IMR-90 (cell line): ENCODE data around the gene GRAMD2B. TPM values are rescaled to one million over a fixed set of nuclear protein-coding genes. Genes with fewer than 3 reads are reported as not detected.

ENCODE experiments used
- ATAC-seq: fragments of 200-7000 bp; cut with Tn5 transposase; 2 replicates; pipeline ENCODE4 v1.9.1; 2020; ENCODE audit warnings: low read depth, mild to moderate bottlenecking, moderate library complexity
- BruUV-seq: library from RNA; stranded (reverse); fragments of 400-500 nt; replicated peaks from 2 replicates; lab custom pipeline; 2021; lab: Mats Ljungman, UMichigan
- CTCF ChIA-PET: fragments of 300-600 bp; formaldehyde crosslinking; extraction: SDS; loops from one replicate; lab custom pipeline; 2021; ENCODE audit warnings: antibody characterized with exemption; lab: Yijun Ruan, JAX
- POLR2A ChIA-PET: fragments of 300-600 bp; sonication (Branson Sonifier 250); formaldehyde crosslinking; loops from one replicate; lab custom pipeline; 2022; ENCODE audit warnings: antibody characterized with exemption; ENCODE audit not compliant: unreplicated experiment; lab: Charles Lee
- DNase-seq: peaks from one replicate; pipeline ENCODE4 v3.0.0; 2013
- H2AFZ ChIP-seq: replicated peaks from 2 replicates; pipeline ENCODE3; 2013; ENCODE audit warnings: low read length, mild to moderate bottlenecking; ENCODE audit not compliant: poor library complexity
- H2AK5ac ChIP-seq: 2 replicates; pipeline ENCODE4 v1.6.1; 2013; ENCODE audit warnings: low read depth, low read length, inconsistent platforms
- H2AK9ac ChIP-seq: replicated peaks from 2 replicates; pipeline ENCODE3; 2013; ENCODE audit warnings: mild to moderate bottlenecking, low read depth, low read length, moderate library complexity; ENCODE audit not compliant: poor library complexity
- H2BK120ac ChIP-seq: 2 replicates; pipeline ENCODE4 v1.6.1; 2013; ENCODE audit warnings: low read depth, low read length, inconsistent platforms
- H2BK15ac ChIP-seq: 3 replicates; pipeline ENCODE4 v1.6.1; 2013; ENCODE audit warnings: low read depth, low read length, inconsistent platforms
- H2BK20ac ChIP-seq: 2 replicates; pipeline ENCODE4 v1.6.1; 2013; ENCODE audit warnings: low read depth, mild to moderate bottlenecking, inconsistent platforms, low read length, moderate library complexity
- H2BK5ac ChIP-seq: 2 replicates; pipeline ENCODE4 v1.6.1; 2013; ENCODE audit warnings: mild to moderate bottlenecking, low read depth, low read length, inconsistent platforms; ENCODE audit not compliant: poor library complexity, severe bottlenecking
- H3K14ac ChIP-seq: replicated peaks from 2 replicates; pipeline ENCODE4 v1.6.1; 2013; ENCODE audit warnings: low read depth, low read length, inconsistent platforms
- H3K18ac ChIP-seq: 2 replicates; pipeline ENCODE4 v1.6.1; 2013; ENCODE audit warnings: low read depth, low read length, control low read depth
- H3K23ac ChIP-seq: 2 replicates; pipeline ENCODE4 v1.6.1; 2013; ENCODE audit warnings: low read depth, low read length, inconsistent platforms
- H3K27ac ChIP-seq: 2 replicates; pipeline ENCODE4 v1.5.1; 2013; ENCODE audit warnings: mild to moderate bottlenecking, control low read depth, low read length; ENCODE audit not compliant: insufficient read depth
- H3K27me3 ChIP-seq: 2 replicates; pipeline ENCODE4 v1.6.1; 2013; ENCODE audit warnings: low read length; ENCODE audit not compliant: control insufficient read depth, insufficient read depth
- H3K36me3 ChIP-seq: 2 replicates; pipeline ENCODE4 v1.6.1; 2013; ENCODE audit warnings: low read length, mixed read lengths; ENCODE audit not compliant: control insufficient read depth, insufficient read depth
- H3K4ac ChIP-seq: 2 replicates; pipeline ENCODE4 v1.6.1; 2013; ENCODE audit warnings: low read depth, low read length, inconsistent platforms
- H3K4me1 ChIP-seq: 2 replicates; pipeline ENCODE4 v1.6.1; 2013; ENCODE audit warnings: low read length, mixed read lengths; ENCODE audit not compliant: control insufficient read depth, insufficient read depth
- H3K4me2 ChIP-seq: 2 replicates; pipeline ENCODE4 v1.6.1; 2013; ENCODE audit warnings: low read depth, mild to moderate bottlenecking, control low read depth, low read length, moderate library complexity
- H3K4me3 ChIP-seq: 2 replicates; pipeline ENCODE4 v1.5.1; 2013; ENCODE audit warnings: low read depth, mild to moderate bottlenecking, control low read depth, low read length, moderate library complexity; ENCODE audit not compliant: insufficient read depth
- H3K56ac ChIP-seq: 2 replicates; pipeline ENCODE4 v1.6.1; 2013; ENCODE audit warnings: low read length, inconsistent platforms; ENCODE audit not compliant: insufficient read depth; ENCODE audit errors: extremely low read depth
- H3K79me1 ChIP-seq, 2 experiments: 2 replicates each; pipeline ENCODE4 v1.6.1; 2013; ENCODE audit warnings: low read length in 2 of 2, inconsistent platforms in 1 of 2, low read depth in 1 of 2
- H3K9ac ChIP-seq: 2 replicates; pipeline ENCODE4 v1.6.1; 2013; ENCODE audit warnings: low read depth, low read length, control low read depth
- H3K9me1 ChIP-seq: 2 replicates; pipeline ENCODE4 v1.6.1; 2013; ENCODE audit warnings: low read length, inconsistent platforms; ENCODE audit not compliant: insufficient read depth
- H3K9me3 ChIP-seq: 2 replicates; pipeline ENCODE4 v1.6.1; 2013; ENCODE audit warnings: low read length; ENCODE audit not compliant: control insufficient read depth, insufficient read depth
- H4K20me1 ChIP-seq: 2 replicates; pipeline ENCODE4 v1.6.1; 2013; ENCODE audit warnings: low read length, inconsistent platforms; ENCODE audit not compliant: insufficient read depth
- H4K5ac ChIP-seq: 2 replicates; pipeline ENCODE4 v1.6.1; 2013; ENCODE audit warnings: mild to moderate bottlenecking, low read depth, low read length, control low read depth
- H4K8ac ChIP-seq, 2 experiments: 2 replicates each; pipeline ENCODE4 v1.6.1; 2013; ENCODE audit warnings: low read depth in 2 of 2, low read length in 2 of 2, control low read depth in 1 of 2, inconsistent platforms in 1 of 2
- H4K91ac ChIP-seq: 2 replicates; pipeline ENCODE4 v1.6.1; 2013; ENCODE audit warnings: low read depth, low read length, inconsistent platforms; ENCODE audit not compliant: insufficient read depth
- MAZ ChIP-seq: IDR thresholded peaks from 2 replicates; pipeline ENCODE4 v1.6.1; 2012; ENCODE audit warnings: low read depth, mild to moderate bottlenecking, low read length, improper control_type of control experiment, moderate library complexity, borderline replicate concordance
- USF2 ChIP-seq: fragments of 150-350 bp; IDR thresholded peaks from 2 replicates; pipeline ENCODE4 v1.6.1; 2017; ENCODE audit warnings: mild to moderate bottlenecking, antibody characterized with exemption, low read length, low read depth
- WGBS, 2 experiments: methylation state at CpG; one replicate each; pipeline versions ENCODE4 v1.1.5 to v1.1.7; 2013; ENCODE audit warnings: missing lambda C conversion rate in 2 of 2; ENCODE audit not compliant: insufficient read length in 1 of 2; ENCODE audit errors: extremely low coverage in 2 of 2; 5-methylcytosine and 5-hydroxymethylcytosine counted together
- dilution Hi-C: fragments of 300-500 bp; cut with HindIII; formaldehyde crosslinking; loops from one replicate; pipeline ENCODE4 v1.14.3; 2018; ENCODE audit warnings: low sequenced_read_pairs; ENCODE audit not compliant: unreplicated experiment
- in situ Hi-C: fragments of 300-500 bp; cut with MboI; formaldehyde crosslinking; loops from 3 replicates; pipeline ENCODE4 v1.14.3; 2019; ENCODE audit warnings: low sequenced_read_pairs, inconsistent platforms, mixed read lengths
- intact Hi-C: fragments of 100-400 bp; cut with micrococcal nuclease; formaldehyde crosslinking; loops from 2 replicates; pipeline ENCODE4 v1.10.0; 2022
- polyA plus RNA-seq, 3 experiments: library from polyadenylated mRNA; depleted of rRNA; stranded (reverse); fragments of >200 nt; gene quantifications; 2 replicates each; pipeline ENCODE4 v1.2.3, GENCODE V29; 2012; ENCODE audit warnings: low replicate concordance in 1 of 3
- total RNA-seq: library from RNA; depleted of rRNA; stranded (reverse); fragments of >200 nt; gene quantifications from 2 replicates; pipeline ENCODE4 v1.2.3, GENCODE V29; 2012

GRAMD2B gene
- total and polyA plus RNA-seq, 2 of the 4 experiments (the other 2 are of a cell fraction), result 13.9 to 20.3 TPM

GRCh38 chr5:126441230-126441629 is 18.0 kb downstream of the GRAMD2B start:
- BruUV-seq, result no TSS peak
- TF ChIP-seq MAZ (no peak), USF2 (no peak)
- 73% methylated on average over 2 of the region's 2 CpGs; no CpG with 5 or more reads in 1 of the 2 experiments for WGBS, 2 experiments
- Histone ChIP-seq H3K4me2 (no peak overlapping the region), H3K4me1 (peaks cover 9% of the 10 kb centered on the region), H2BK120ac (no peak overlapping the region), H3K56ac (no peak overlapping the region), H3K23ac (no peak overlapping the region), H3K18ac (no peak overlapping the region), H3K27me3 (no peaks in the 10 kb centered on the region), H3K79me1 (peaks cover 32 to 55% of the 10 kb centered on the region in 2 experiments), H3K4ac (no peak overlapping the region), H2BK15ac (no peak overlapping the region), H2BK5ac (no peak overlapping the region), H4K20me1 (no peaks in the 10 kb centered on the region), H3K9me3 (no peaks in the 10 kb centered on the region), H2AK9ac (no peak overlapping the region), H4K91ac (no peak overlapping the region), H3K36me3 (peaks cover 3% of the 10 kb centered on the region), H4K8ac (peak overlapping the region in 1 of 2 experiments; percentile 28; a peak in 1 of 4 replicates), H2BK20ac (no peak overlapping the region), H2AFZ (no peak overlapping the region), H3K4me3 (no peak overlapping the region), H3K14ac (no peak overlapping the region), H3K9ac (no peak overlapping the region), H4K5ac (no peak overlapping the region), H3K9me1 (peaks cover 9% of the 10 kb centered on the region), H2AK5ac (no peak overlapping the region), H3K27ac (no peak overlapping the region)
- ATAC-seq (no peak), DNase-seq (no peak)
- intact Hi-C loops, result no loop called here
- dilution Hi-C loops, result no loop called here
- POLR2A ChIA-PET, result no interaction called here
- CTCF ChIA-PET, result no interaction called here
- in situ Hi-C loops, result no loop called here
